NCI-H1092 treated with DMSO at 0.1 percent for 48 hours (cell line): Measurements from ENCODE around the gene PRKACA.
A peak's percentile ranks its signal among the peaks of the same experiment; 100 is the strongest.
"Not testable (repeated sequence)": the region's sequence is repeated elsewhere in the genome, so short reads cannot be mapped to it uniquely, and the experiment has no call there.

Experiments used
- DNase-seq: peaks from one replicate; lab custom pipeline; 2025; lab: John Stamatoyannopoulos, UW

PRKACA gene

DNA sequence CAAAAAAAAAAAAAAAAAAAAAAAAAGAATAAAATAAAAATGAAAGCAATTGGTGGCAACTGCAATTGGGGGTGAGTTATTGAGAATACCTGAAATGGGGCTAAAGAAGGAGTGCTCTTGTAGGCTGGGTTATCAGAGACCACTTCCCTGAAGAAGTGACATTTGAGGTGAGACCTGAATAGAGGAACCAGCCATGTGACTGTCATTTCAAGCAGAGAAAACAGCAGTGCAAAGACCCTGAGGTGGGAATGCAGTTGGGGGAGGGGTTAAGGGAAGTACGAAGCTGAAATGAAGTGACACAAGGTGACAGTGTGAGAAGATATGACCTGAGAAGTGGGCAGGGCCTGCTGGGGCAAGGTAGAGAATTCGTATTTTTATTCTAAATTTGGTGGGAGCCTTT is 51.4 kb downstream of the PRKACA start:
- DNase-seq = no peak

DNA sequence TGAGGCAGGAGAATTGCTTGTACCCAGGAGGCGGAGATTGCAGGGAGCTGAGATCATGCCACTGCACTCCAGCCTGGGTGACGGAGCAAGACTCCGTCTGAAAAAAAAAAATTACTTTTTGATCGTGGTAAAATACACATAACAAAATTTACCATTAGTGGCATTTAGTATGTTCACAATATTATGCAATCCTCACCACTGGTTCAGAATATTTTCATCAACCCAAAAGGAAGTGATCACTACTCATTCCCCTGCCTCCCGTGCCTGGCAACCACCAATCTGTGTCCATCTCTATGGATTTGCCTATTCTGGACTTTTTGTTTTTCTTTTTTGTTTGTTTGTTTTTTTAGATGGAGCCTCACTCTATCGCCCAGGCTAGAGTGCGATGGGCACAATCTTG is 54.5 kb downstream of the PRKACA start:
- DNase-seq = no peak

DNA sequence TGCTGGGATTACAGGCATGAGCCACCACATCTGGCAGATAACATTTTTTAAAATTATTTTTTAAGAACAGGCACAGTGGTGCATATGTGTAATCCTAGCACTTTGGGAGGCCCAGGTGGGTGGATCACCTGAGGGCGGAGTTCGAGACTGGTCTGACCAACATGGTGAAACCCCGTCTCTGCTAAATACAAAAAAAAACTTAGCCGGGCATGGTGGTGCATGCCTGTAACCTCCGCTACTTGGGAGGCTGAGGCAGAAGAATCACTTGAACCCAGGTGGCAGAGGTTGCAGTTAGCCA is 55.1 kb downstream of the PRKACA start:
- no peak for DNase-seq

GRCh38 chr19:14061751-14062557 is 55.6 kb downstream of the PRKACA start, which contains the start of gene PALM3:
TSS of gene PALM3 (minus strand) at chr19:14062076. CDS start at chr19:14061980, 96 bp downstream.
- no peak for DNase-seq

DNA sequence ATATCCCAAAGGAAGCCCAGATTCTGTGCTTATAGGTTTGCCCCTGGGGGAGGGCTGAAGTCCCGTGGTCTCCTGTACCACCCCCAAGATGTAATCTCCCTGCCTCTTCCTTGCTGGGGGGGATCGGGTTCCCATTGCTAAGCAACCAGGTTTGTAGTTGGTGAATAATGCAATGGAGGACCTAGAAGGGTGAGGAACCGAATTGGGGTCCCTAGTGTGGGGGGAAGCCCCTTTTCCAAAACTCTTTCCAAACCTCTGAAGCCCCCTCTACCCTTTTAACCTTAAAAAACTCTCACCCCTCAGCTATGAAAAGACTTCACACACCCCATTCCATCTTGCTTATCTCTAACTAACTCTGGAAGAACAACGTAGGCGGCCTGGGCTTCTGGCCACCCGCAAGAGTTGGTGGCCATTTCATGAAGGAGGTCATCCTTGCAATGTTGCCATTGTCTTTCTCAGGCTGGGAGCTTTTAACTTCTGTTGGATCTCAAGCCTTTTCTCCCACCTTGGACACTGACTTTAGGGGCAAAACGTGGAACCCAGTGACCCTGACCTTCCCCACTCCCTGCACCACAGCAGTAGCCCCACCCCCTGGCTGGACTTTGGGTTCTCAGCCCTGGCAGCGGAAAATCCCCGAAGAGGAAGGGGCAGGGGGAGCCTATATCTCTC is 56.3 kb downstream of the PRKACA start:
- no peak for DNase-seq

DNA sequence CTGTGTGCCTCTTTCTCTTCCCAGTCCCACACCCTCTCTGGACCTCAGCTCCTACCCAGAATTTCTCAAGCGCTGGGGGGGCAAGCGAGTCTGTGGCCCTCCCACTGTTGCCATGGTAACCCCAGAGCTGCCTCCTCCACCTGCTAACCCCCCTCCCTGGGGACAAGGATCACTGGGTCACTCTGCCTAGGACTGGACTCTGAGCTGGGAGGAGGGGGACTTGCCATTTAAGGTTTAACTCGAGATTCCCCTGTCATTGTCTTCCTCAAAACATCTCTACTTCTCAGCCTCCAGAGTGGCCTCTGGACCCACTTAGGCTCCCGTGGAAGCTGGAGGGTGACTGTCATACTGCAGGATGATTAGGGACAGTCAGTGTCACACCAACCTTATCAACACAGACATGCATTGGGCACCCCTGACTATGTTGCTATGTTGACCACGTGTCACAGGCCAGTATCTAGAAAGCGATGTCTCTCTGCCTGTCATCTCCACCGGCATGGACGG is 57.9 kb downstream of the PRKACA start:
- DNase-seq = no peak

- DNase-seq = no peak
These were observed 58.5 kb downstream of the PRKACA start for GRCh38 chr19:14059093-14059480.

GRCh38 chr19:14058182-14059092 is 59.1 kb downstream of the PRKACA start:
- DNase-seq = no peak

DNA sequence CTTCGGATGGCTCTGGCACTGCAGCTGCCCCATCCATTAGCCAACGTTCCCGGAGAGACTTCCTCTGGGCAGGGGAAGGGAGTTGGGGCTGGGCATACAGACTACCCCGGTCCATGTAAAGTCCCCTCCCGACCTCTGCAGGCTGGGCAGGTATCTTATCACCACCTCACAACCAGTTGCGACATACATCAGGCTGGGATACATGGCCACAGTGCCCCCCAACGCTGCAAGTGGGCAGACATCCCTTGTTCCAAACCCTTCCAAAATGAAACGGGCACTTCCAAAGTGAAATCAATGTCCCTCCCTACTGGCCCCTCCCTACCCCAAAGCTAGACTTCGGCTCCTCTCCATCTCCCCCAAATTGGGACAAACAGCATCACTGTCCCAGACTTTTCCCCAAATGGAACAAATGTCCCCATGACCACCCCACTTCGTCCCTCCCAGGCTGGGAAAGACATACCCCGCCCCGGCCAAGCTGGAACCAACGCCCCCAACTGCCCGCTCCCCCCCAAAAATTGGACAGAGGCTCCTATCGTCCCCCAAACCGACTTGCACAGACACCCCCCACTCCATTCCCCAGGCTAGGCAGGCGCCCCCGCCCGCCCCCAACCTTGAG is 60.7 kb downstream of the PRKACA start:
- no peak for DNase-seq

GRCh38 chr19:14056069-14056666 is 61.4 kb downstream of the PRKACA start:
- DNase-seq = no peak

DNA sequence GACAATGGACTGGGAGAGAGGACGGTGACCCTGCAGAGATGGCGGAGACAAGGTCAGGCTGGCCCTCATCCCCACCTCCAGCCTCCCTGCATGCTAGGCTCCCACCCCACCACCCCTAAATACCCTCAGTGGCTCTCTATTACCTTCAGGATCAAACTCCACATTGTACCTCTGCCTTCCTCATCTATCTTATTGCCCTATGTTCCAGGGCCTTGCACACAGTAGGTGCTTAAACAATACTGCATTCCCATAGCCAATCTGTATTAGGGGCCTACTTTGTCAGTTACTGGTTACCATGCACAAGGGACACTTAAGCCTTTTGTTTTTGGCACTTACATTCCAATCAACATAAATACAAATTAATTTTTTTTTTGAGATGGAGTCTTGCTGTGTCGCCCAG is 62.2 kb downstream of the PRKACA start:
- DNase-seq = no peak

DNA sequence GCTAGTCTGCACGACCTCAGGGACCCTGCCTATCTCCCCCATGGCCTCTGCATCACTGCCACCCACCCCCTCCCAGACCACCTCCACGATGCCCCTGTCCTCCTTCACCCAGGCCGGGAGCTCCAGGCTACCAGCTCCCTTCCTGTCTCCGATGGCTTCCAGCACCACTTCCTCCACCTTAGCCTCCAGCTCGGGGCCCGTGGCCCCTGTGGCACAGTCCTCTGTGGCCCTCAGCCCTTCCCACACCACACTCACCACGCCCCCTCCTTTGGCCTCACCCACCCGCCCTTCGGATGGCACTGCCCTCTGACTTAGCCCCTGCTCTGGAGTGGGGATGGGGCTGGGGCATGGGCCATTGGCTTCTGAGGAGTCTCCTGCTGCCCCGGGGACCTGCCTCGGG is 62.8 kb downstream of the PRKACA start:
- no peak for DNase-seq

- DNase-seq = no peak
These were observed 63.5 kb downstream of the PRKACA start for GRCh38 chr19:14054099-14054498.

DNA sequence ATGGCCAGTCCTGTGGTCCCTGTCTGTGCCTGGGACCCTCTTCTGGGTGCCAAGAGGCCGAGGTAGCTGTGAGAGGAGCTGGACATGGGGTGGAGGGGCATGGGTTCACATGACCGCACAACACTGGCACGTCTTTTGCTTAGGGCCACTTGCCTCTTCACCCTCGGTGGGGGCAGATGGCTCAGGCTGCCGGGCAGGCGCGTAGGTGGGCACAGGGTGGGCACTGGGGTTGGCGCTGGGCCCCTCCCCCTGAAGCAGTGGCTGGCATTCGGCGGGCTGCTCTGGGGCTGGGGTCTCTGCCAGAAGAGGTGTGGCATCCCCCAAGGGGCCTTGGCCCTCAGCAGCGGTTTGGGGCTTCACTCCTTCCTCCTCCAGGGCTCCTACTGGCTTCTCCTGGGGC is 64.1 kb downstream of the PRKACA start:
- DNase-seq = no peak

DNA sequence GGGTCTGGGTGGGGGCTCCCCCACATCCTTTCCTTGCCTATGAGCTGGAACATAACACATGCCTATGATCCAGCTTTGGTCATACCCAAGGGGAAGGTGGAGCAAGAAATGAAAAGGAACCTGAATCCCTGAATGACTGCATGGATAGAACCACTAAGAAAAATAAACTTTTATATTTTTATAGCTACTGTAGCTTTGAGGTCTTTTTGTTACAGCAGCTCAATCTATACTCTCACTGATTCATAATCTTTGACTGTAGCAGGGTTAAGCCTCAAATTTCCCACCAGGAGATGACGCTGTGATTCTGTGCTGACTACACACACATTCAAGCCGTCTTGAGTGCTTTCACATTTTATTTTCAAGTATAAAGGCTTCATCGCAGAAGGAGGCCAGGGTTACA is 64.5 kb downstream of the PRKACA start:
- no peak for DNase-seq

GRCh38 chr19:14052470-14052869 is 65.1 kb downstream of the PRKACA start:
- no peak for DNase-seq

DNA sequence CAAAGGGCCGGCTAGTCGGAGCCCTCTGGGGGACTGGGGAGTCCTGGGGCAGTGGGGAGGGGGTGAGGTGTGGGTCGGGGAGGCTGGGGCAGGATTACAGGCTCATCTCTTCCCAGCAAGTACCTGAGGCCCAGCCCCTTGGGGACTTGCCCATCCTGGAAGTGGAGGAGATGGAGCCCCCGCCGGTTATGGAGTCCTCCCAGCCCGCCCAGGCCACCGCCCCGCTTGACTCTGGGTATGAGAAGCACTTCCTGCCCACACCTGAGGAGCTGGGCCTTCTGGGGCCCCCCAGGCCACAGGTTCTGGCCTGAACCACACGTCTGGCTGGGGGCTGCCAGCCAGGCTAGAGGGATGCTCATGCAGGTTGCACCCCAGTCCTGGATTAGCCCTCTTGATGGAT is 65.6 kb downstream of the PRKACA start:
- DNase-seq = no peak

DNA sequence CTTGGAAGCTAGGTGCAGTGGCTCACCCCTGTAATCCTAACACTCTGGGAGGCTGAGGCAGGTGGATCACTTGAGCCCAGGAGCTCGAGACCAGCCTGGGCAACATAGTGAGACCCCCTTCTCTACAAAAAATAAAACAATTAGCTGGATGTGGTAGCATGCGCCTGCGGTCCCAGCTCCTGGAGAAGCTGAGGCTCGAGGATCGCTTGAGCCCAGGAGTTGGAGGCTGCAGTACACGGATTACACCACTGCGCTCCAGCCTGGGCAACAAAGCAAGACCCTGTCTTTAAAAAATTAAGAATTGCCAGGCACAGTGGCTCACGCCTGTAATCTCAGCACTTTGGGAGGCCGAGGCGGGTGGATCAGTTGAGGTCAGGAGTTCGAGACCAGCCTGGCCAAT is 66.6 kb downstream of the PRKACA start:
- DNase-seq = not testable (repeated sequence)

DNA sequence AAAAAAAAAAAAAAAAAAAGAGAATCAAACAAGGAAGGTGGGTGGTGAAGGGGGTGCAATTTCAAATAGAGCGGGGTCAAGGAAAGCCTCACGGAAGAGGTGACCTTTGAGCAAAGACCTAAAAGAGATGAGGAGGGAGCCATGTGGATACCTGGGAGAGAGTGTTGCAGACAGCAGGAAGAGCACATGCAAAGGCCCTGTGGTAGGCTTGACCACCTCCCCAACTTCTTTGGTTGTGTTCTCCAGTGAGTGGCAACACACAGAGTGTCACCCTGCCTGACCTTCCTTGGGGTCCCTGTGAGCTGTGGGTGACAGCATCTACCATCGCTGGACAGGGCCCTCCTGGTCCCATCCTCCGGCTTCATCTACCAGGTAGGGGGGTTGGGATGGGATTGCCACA is 67.0 kb downstream of the PRKACA start:
- DNase-seq = no peak

- DNase-seq = peak; percentile 45
These were observed 69.0 kb downstream of the PRKACA start for GRCh38 chr19:14048443-14049153.

DNA sequence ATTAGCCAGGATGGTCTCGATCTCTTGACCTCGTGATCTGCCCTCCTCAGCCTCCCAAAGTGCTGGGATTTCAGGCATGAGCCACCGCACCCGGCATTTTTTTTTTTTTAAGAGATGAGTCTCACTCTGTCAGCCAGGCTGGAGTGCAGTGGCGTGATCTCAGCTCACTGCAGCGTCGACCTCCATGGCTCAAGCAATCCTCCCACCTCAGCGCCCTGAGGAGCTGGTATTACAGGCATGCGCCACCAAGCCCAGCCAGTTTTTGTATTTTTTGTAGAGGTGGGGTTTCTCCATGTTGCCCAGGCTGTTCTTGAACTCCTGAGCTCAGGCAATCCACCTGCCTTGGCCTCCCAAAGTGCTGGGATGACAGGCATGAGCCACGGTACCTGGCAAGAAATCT is 69.7 kb downstream of the PRKACA start:
- not testable (repeated sequence) for DNase-seq
